ENCODE measurements around the gene ZNF592.
"Not testable (repeated sequence)": the region's sequence is repeated elsewhere in the genome, so short reads cannot be mapped to it uniquely, and the experiment has no call there.

ZNF592 gene

GRCh38 chr15:84748274-84749110, at the start of gene ZNF592:
Gene ZNF592 (plus strand): TSS chr15:84748592. CDS start chr15:84782676, 34,084 bp downstream.
- peak; percentile 64 for DNase-seq (ENCODE audit: low spot score)

GRCh38 chr15:84699538-84700191, 48.7 kb upstream of the ZNF592 start:
- no peak for DNase-seq (ENCODE audit: low spot score)

- no peak for DNase-seq (ENCODE audit: low spot score)
Observed at GRCh38 chr15:84702961-84703482, 45.4 kb upstream of the ZNF592 start.

- DNase-seq (ENCODE audit: low spot score): no peak
Observed at GRCh38 chr15:84703808-84704207, 44.6 kb upstream of the ZNF592 start.

- DNase-seq (ENCODE audit: low spot score): no peak
Observed at GRCh38 chr15:84714372-84714771, 34.0 kb upstream of the ZNF592 start.

GRCh38 chr15:84714821-84715220, 33.6 kb upstream of the ZNF592 start:
- DNase-seq (ENCODE audit: low spot score): no peak

- no peak for DNase-seq (ENCODE audit: low spot score)
Observed at GRCh38 chr15:84715441-84716035, 32.9 kb upstream of the ZNF592 start.

GRCh38 chr15:84716036-84716732, 32.2 kb upstream of the ZNF592 start, which contains the start of gene SEC11A:
Gene SEC11A (minus strand): TSS chr15:84716139. CDS start chr15:84716075, 64 bp downstream.
- DNase-seq (ENCODE audit: low spot score): peak; percentile 95

- no peak for DNase-seq (ENCODE audit: low spot score)
Observed at GRCh38 chr15:84721371-84721770, 27.0 kb upstream of the ZNF592 start.

- DNase-seq (ENCODE audit: low spot score): no peak
Observed at GRCh38 chr15:84722628-84723027, 25.8 kb upstream of the ZNF592 start.

GRCh38 chr15:84725001-84725491, 23.3 kb upstream of the ZNF592 start:
- no peak for DNase-seq (ENCODE audit: low spot score)

- no peak for DNase-seq (ENCODE audit: low spot score)
Observed at GRCh38 chr15:84727429-84727828, 21.0 kb upstream of the ZNF592 start.

- DNase-seq (ENCODE audit: low spot score): no peak
Observed at GRCh38 chr15:84731774-84732173, 16.6 kb upstream of the ZNF592 start.

GRCh38 chr15:84734794-84735479, 13.5 kb upstream of the ZNF592 start:
- no peak for DNase-seq (ENCODE audit: low spot score)

GRCh38 chr15:84735480-84736061, 12.8 kb upstream of the ZNF592 start:
- DNase-seq (ENCODE audit: low spot score): not testable (repeated sequence)

GRCh38 chr15:84736375-84736774, 12.0 kb upstream of the ZNF592 start:
- no peak for DNase-seq (ENCODE audit: low spot score)

- DNase-seq (ENCODE audit: low spot score): no peak
Observed at GRCh38 chr15:84737005-84737404, 11.4 kb upstream of the ZNF592 start.

GRCh38 chr15:84740691-84741090, 7.7 kb upstream of the ZNF592 start:
- DNase-seq (ENCODE audit: low spot score): no peak

- no peak for DNase-seq (ENCODE audit: low spot score)
Observed at GRCh38 chr15:84741121-84741520, 7.3 kb upstream of the ZNF592 start.

GRCh38 chr15:84747416-84748273, 747 bp upstream of the ZNF592 start:
- DNase-seq (ENCODE audit: low spot score): peak; percentile 70
